Loucy (cell line): ENCODE data around the gene CCDC57.

ENCODE experiments used
- H2AFZ ChIP-seq: fragments of 200-600 bp; sonication (generic); 2 replicates; pipeline ENCODE4 v1.6.0; 2016; ENCODE audit warnings: antibody characterized with exemption, mild to moderate bottlenecking, low read length, moderate library complexity
- H3F3A ChIP-seq: fragments of 200-600 bp; 2 replicates; pipeline ENCODE4 v1.6.0; 2016; ENCODE audit warnings: antibody characterized with exemption, low read depth, mild to moderate bottlenecking
- H3K27me3 ChIP-seq: fragments of 200-600 bp; sonication (generic); 2 replicates; pipeline ENCODE4 v1.6.1; 2014; ENCODE audit warnings: low read length, mild to moderate bottlenecking; ENCODE audit not compliant: insufficient read depth, poor library complexity, severe bottlenecking
- H3K36me3 ChIP-seq: fragments of 200-600 bp; sonication (generic); 2 replicates; pipeline ENCODE4 v1.6.1; 2016; ENCODE audit warnings: low read length; ENCODE audit not compliant: insufficient read depth
- H3K4me1 ChIP-seq: fragments of 200-600 bp; sonication (generic); 2 replicates; pipeline ENCODE4 v1.5.1; 2014; ENCODE audit warnings: low read length, mild to moderate bottlenecking; ENCODE audit not compliant: insufficient read depth, poor library complexity, severe bottlenecking
- H3K4me2 ChIP-seq: fragments of 200-600 bp; sonication (generic); 2 replicates; pipeline ENCODE4 v1.6.0; 2014; ENCODE audit warnings: antibody characterized with exemption, low read length, low read depth, mild to moderate bottlenecking; ENCODE audit not compliant: poor library complexity, severe bottlenecking
- H3K4me3 ChIP-seq: fragments of 200-600 bp; sonication (generic); 2 replicates; pipeline ENCODE4 v1.5.1; 2014; ENCODE audit warnings: low read length, mild to moderate bottlenecking, mixed read lengths; ENCODE audit not compliant: poor library complexity, severe bottlenecking
- H3K79me2 ChIP-seq: fragments of 200-600 bp; sonication (generic); 2 replicates; pipeline ENCODE4 v1.6.1; 2014; ENCODE audit warnings: low read length; ENCODE audit not compliant: insufficient read depth
- H3K9ac ChIP-seq: fragments of 200-600 bp; sonication (generic); 2 replicates; pipeline ENCODE4 v1.6.0; 2014; ENCODE audit warnings: mild to moderate bottlenecking, low read depth, low read length, moderate library complexity; ENCODE audit not compliant: poor library complexity, severe bottlenecking
- H3K9me2 ChIP-seq: fragments of 200-600 bp; sonication (generic); replicated peaks from 2 replicates; pipeline ENCODE4 v1.6.1; 2016; ENCODE audit warnings: low read depth, low read length, mixed read lengths
- H3K9me3 ChIP-seq: fragments of 200-600 bp; sonication (generic); 2 replicates; pipeline ENCODE4 v1.6.1; 2014; ENCODE audit warnings: mild to moderate bottlenecking, antibody characterized with exemption, low read length, low read depth; ENCODE audit not compliant: insufficient read depth
- H4K20me1 ChIP-seq: fragments of 200-600 bp; sonication (generic); 2 replicates; pipeline ENCODE4 v1.6.0; 2014; ENCODE audit warnings: antibody characterized with exemption, low read length, mild to moderate bottlenecking; ENCODE audit not compliant: insufficient read depth, poor library complexity, severe bottlenecking
- EZH2phosphoT487 ChIP-seq: fragments of 200-600 bp; IDR thresholded peaks from 2 replicates; pipeline ENCODE4 v1.6.1; 2018; ENCODE audit warnings: antibody characterized with exemption, mild to moderate bottlenecking, moderate library complexity, borderline replicate concordance
- TF ChIP-seq, protein P1 (sequence below): fragments of 200-600 bp; sonication (generic); conservative IDR thresholded peaks from 2 replicates; pipeline ENCODE4 v1.5.1; 2014; ENCODE audit warnings: mild to moderate bottlenecking, antibody characterized with exemption, low read length

The CCDC57 gene

DNA sequence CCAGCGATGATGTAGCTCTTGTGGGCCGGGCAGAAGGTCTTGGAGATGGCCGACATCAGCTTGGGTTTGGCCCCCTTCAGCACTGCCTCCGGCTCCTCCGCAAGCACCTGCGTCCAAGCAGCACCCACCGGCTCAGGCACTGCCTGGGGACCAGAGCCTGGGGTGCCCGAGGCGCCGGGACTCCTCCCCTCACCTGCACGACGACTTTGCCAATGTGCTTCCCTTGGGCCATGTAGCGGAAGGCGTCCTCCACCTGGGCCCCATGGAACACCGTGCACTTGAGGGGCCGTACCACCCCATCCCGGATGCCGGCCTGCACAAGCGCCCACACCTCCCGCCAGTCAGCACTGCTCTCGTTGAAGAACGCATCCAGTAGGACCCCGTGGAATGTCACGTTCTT, 129.6 kb downstream of the CCDC57 start:
- Histone ChIP-seq H3K9me3 (no peaks in the 10 kb centered on the region), H3K4me1 (no peaks in the 10 kb centered on the region), H3K79me2 (peaks cover under 1% of the 10 kb centered on the region; the same call in 1 of the 2 replicates), H3K9me2 (no peaks in the 10 kb centered on the region), H2AFZ (no peak overlapping the region), H3F3A (no peaks in the 10 kb centered on the region), H3K27me3 (no peaks in the 10 kb centered on the region), H3K9ac (no peak overlapping the region), H3K4me2 (no peak overlapping the region), H4K20me1 (peaks cover 10% of the 10 kb centered on the region), H3K36me3 (peaks cover 92% of the 10 kb centered on the region; the same call in 1 of the 2 replicates), H3K4me3 (no peak overlapping the region)
- TF ChIP-seq, protein P1, sequence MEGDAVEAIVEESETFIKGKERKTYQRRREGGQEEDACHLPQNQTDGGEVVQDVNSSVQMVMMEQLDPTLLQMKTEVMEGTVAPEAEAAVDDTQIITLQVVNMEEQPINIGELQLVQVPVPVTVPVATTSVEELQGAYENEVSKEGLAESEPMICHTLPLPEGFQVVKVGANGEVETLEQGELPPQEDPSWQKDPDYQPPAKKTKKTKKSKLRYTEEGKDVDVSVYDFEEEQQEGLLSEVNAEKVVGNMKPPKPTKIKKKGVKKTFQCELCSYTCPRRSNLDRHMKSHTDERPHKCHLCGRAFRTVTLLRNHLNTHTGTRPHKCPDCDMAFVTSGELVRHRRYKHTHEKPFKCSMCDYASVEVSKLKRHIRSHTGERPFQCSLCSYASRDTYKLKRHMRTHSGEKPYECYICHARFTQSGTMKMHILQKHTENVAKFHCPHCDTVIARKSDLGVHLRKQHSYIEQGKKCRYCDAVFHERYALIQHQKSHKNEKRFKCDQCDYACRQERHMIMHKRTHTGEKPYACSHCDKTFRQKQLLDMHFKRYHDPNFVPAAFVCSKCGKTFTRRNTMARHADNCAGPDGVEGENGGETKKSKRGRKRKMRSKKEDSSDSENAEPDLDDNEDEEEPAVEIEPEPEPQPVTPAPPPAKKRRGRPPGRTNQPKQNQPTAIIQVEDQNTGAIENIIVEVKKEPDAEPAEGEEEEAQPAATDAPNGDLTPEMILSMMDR = no peak
- TF ChIP-seq EZH2phosphoT487 = no peak

DNA sequence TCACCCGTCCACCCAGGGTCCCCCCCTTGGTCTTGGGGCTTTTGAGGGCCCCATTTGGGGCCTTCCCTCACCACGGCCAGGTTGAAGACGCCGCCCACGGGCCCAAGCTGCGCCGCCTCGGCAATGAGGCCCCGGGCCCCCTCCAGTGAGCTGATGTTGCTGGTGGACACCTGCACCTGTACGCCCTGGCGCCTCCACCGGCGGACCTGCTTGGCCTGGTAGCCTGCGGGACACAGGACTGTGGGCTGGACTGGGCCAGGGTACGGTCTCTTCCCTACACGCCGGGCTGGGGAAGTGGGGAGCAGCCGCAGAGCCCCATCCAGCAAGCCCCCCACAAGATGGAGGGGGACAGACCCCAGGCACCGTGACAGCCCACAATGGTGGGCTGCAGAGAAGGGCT, 130.2 kb downstream of the CCDC57 start:
- Histone ChIP-seq H3K4me3 (no peak overlapping the region), H3F3A (no peaks in the 10 kb centered on the region), H3K9me2 (no peaks in the 10 kb centered on the region), H4K20me1 (peaks cover 9% of the 10 kb centered on the region), H2AFZ (no peak overlapping the region), H3K36me3 (peaks cover 87% of the 10 kb centered on the region; the same call in 1 of the 2 replicates), H3K79me2 (no peaks in the 10 kb centered on the region), H3K9me3 (no peaks in the 10 kb centered on the region), H3K27me3 (no peaks in the 10 kb centered on the region), H3K4me2 (no peak overlapping the region), H3K9ac (no peak overlapping the region), H3K4me1 (no peaks in the 10 kb centered on the region)
- TF ChIP-seq, protein P1 = no peak
- TF ChIP-seq EZH2phosphoT487 = no peak

DNA sequence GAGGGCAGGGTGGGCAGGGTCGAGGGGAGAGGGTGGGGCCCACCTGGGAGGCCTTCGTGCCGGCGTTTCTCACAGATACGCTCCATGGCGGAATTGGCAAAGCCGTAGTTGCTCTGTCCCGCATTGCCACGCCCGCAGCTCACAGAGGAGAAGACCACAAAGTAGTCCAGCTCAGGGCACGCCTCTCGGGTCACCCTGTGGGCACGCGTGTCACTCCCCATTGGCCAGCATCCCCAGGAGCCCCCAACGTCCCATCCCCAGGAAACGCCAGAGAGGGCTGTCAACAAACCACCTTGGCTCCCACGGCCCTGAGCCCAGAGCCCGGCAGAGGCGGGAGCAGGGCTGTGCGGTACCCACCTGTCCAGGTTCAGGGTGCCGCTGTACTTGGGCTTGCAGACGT, 130.7 kb downstream of the CCDC57 start:
- H3K4me1 ChIP-seq = no peaks in the 10 kb centered on the region
- no peaks in the 10 kb centered on the region for H3K9me2 ChIP-seq
- H3K79me2 ChIP-seq = no peaks in the 10 kb centered on the region
- peaks cover 9% of the 10 kb centered on the region for H4K20me1 ChIP-seq
- peaks cover 82% of the 10 kb centered on the region; the same call in 1 of the 2 replicates for H3K36me3 ChIP-seq
- H3K4me2 ChIP-seq = no peak overlapping the region
- H3K9me3 ChIP-seq = no peaks in the 10 kb centered on the region
- no peak overlapping the region for H3K9ac ChIP-seq
- no peak overlapping the region for H2AFZ ChIP-seq
- H3K4me3 ChIP-seq = no peak overlapping the region
- H3F3A ChIP-seq = no peaks in the 10 kb centered on the region
- TF ChIP-seq, protein P1 = no peak
- no peak for TF ChIP-seq EZH2phosphoT487
- H3K27me3 ChIP-seq = no peaks in the 10 kb centered on the region
